HepG2 (cell line): ENCODE results near the gene TOP2A. TPM values are rescaled to one million over a fixed set of nuclear protein-coding genes. Genes with fewer than 3 reads are reported as not detected.

ENCODE experiments used
- CSRNP2 ChIP-seq: sonication (generic); formaldehyde crosslinking; conservative IDR thresholded peaks from 2 replicates; pipeline ENCODE4 v1.8.0; 2022; ENCODE audit warnings: low read depth, missing genetic modification reagents
- FIP1L1 ChIP-seq: fragments of 200-400 bp; formaldehyde crosslinking; IDR thresholded peaks from 2 replicates; pipeline ENCODE4 v1.6.1; 2018; ENCODE audit warnings: low read depth, mild to moderate bottlenecking, low read length, moderate library complexity, borderline replicate concordance; ENCODE audit not compliant: insufficient read depth
- HIVEP1 ChIP-seq: sonication (generic); formaldehyde crosslinking; IDR thresholded peaks from 2 replicates; pipeline ENCODE4 v1.4.0; 2020; ENCODE audit warnings: mild to moderate bottlenecking, missing genetic modification reagents
- HMGXB3 ChIP-seq: sonication (generic); formaldehyde crosslinking; IDR thresholded peaks from 2 replicates; pipeline ENCODE4 v1.4.0; 2020; ENCODE audit warnings: missing genetic modification reagents, borderline replicate concordance
- HNRNPLL ChIP-seq: fragments of 200-400 bp; formaldehyde crosslinking; IDR thresholded peaks from 2 replicates; pipeline ENCODE4 v1.6.1; 2017; ENCODE audit warnings: mild to moderate bottlenecking, low read depth, low read length; ENCODE audit not compliant: poor library complexity, severe bottlenecking
- KAT2B ChIP-seq: fragments of 150-350 bp; IDR thresholded peaks from 2 replicates; pipeline ENCODE4 v1.6.1; 2014; ENCODE audit warnings: low read depth, low read length, borderline replicate concordance
- KDM6A ChIP-seq: IDR thresholded peaks from 2 replicates; pipeline ENCODE4 v1.6.1; 2016; ENCODE audit warnings: low read depth
- PHF8 ChIP-seq: sonication (generic); formaldehyde crosslinking; IDR thresholded peaks from 2 replicates; pipeline ENCODE4 v1.5.0; 2020; ENCODE audit warnings: missing genetic modification reagents
- POGK ChIP-seq: sonication (generic); formaldehyde crosslinking; conservative IDR thresholded peaks from 2 replicates; pipeline ENCODE4 v1.8.0; 2022; ENCODE audit warnings: mild to moderate bottlenecking, moderate library complexity, missing genetic modification reagents
- SKI ChIP-seq: fragments of 450-650 bp; IDR thresholded peaks from one replicate; pipeline ENCODE4 v1.6.1; 2018; ENCODE audit warnings: mild to moderate bottlenecking; ENCODE audit not compliant: partially characterized antibody
- SMAD3 ChIP-seq: sonication (generic); formaldehyde crosslinking; IDR thresholded peaks from 2 replicates; pipeline ENCODE4 v1.4.0; 2020; ENCODE audit warnings: missing genetic modification reagents
- ZBTB14 ChIP-seq: sonication (generic); formaldehyde crosslinking; IDR thresholded peaks from 2 replicates; pipeline ENCODE4 v1.4.0; 2020; ENCODE audit warnings: missing genetic modification reagents
- ZMYM2 ChIP-seq: sonication (generic); formaldehyde crosslinking; IDR thresholded peaks from 2 replicates; pipeline ENCODE4 v1.8.0; 2022; ENCODE audit warnings: mild to moderate bottlenecking, missing genetic modification reagents
- ZNF335 ChIP-seq: sonication (generic); formaldehyde crosslinking; IDR thresholded peaks from 2 replicates; pipeline ENCODE4 v1.4.0; 2020; ENCODE audit warnings: missing genetic modification reagents
- ZNF569 ChIP-seq: sonication (generic); formaldehyde crosslinking; IDR thresholded peaks from 2 replicates; pipeline ENCODE4 v1.5.0; 2020; ENCODE audit warnings: mild to moderate bottlenecking, missing genetic modification reagents, moderate library complexity, borderline replicate concordance
- ZNF597 ChIP-seq: sonication (generic); formaldehyde crosslinking; IDR thresholded peaks from 2 replicates; pipeline ENCODE4 v1.5.0; 2020; ENCODE audit warnings: missing genetic modification reagents
- ZNF746 ChIP-seq: sonication (generic); formaldehyde crosslinking; IDR thresholded peaks from 2 replicates; pipeline ENCODE4 v1.8.0; 2022; ENCODE audit warnings: mild to moderate bottlenecking, missing genetic modification reagents
- ZNF772 ChIP-seq: sonication (generic); formaldehyde crosslinking; IDR thresholded peaks from 2 replicates; pipeline ENCODE4 v1.5.0; 2020; ENCODE audit warnings: mild to moderate bottlenecking, missing genetic modification reagents
- ZNF792 ChIP-seq: IDR thresholded peaks from 2 replicates; pipeline ENCODE4 v1.6.1; 2016
- polyA plus RNA-seq, 8 experiments: library from polyadenylated mRNA; depleted of rRNA in 3 of 8; stranded (reverse) in 7 of 8; unstranded in 1 of 8; fragments of >200 nt; fragmentation: Illumina TruSeq in 4 of 8; extraction: Trizol in 4 of 8; gene quantifications; 2 replicates each; pipeline versions ENCODE4 v1.2.1 to v1.2.3, GENCODE V29; 2011 to 2016; ENCODE audit warnings: low read depth in 4 of 8, missing spikeins in 1 of 8, mixed read lengths in 1 of 8; ENCODE audit not compliant: insufficient read depth in 1 of 8
- total RNA-seq, 5 experiments: library from RNA; depleted of rRNA; stranded (reverse); fragments of >200 nt; fragmentation: Illumina TruSeq; extraction: Trizol; gene quantifications; 2 replicates each; pipeline ENCODE4 v1.2.3, GENCODE V29; 2016; ENCODE audit warnings: low read depth in 1 of 5

The TOP2A gene
- total and polyA plus RNA-seq, 2 of the 13 experiments (the other 11 are each of a cell fraction or from before 2014, with no cell fraction given), result 108 to 327 TPM

- TF ChIP-seq HMGXB3 (CRISPR knock-in tag) (no peak), ZNF597 (CRISPR knock-in tag) (no peak), HIVEP1 (CRISPR knock-in tag) (no peak), SMAD3 (CRISPR knock-in tag) (peak; percentile 75; the same call in 1 of the 2 replicates), ZBTB14 (CRISPR knock-in tag) (no peak), KDM6A (CRISPR knock-in tag) (peak; percentile 91), ZNF746 (CRISPR knock-in tag) (peak; percentile 24; the same call in 1 of the 2 replicates), ZNF569 (CRISPR knock-in tag) (no peak), ZNF792 (CRISPR knock-in tag) (peak; percentile 83), CSRNP2 (CRISPR knock-in tag) (no peak), PHF8 (CRISPR knock-in tag) (peak; percentile 33; the same call in 1 of the 2 replicates), SKI (peak; percentile 91), ZNF335 (CRISPR knock-in tag) (peak; percentile 83), HNRNPLL (no peak), ZNF772 (CRISPR knock-in tag) (peak; percentile 68; the same call in 1 of the 2 replicates), FIP1L1 (no peak), ZMYM2 (CRISPR knock-in tag) (0 out of 2 replicates have a peak, but pooled peaks have one; percentile 64), KAT2B (no peak), POGK (no peak)
Measured at GRCh38 chr17:40448639-40449261, 31.1 kb upstream of the TOP2A start (continued).
